BE2C (cell line): ENCODE data around the gene MTRF1.
A peak's percentile ranks its signal among the peaks of the same experiment; 100 is the strongest.

Source experiments
- DNase-seq: peaks from one replicate; pipeline ENCODE4 v3.0.0-alpha.2; 2020
- H3K27me3 ChIP-seq: fragments of 250-450 bp; sonication (Bioruptor Pico); 2 replicates; pipeline ENCODE4 v1.5.1; 2020; ENCODE audit warnings: mild to moderate bottlenecking
- H3K36me3 ChIP-seq: fragments of 250-450 bp; sonication (Bioruptor Pico); 2 replicates; pipeline ENCODE4 v1.5.1; 2020; ENCODE audit warnings: mild to moderate bottlenecking
- H3K4me1 ChIP-seq: fragments of 250-450 bp; sonication (Bioruptor Pico); 2 replicates; pipeline ENCODE4 v1.5.1; 2020
- H3K4me3 ChIP-seq: 2 replicates; pipeline ENCODE4 v1.5.1; 2011; ENCODE audit warnings: low read depth, low read length
- H3K9me3 ChIP-seq: fragments of 250-450 bp; sonication (Bioruptor Pico); 2 replicates; pipeline ENCODE4 v1.5.1; 2020
- TF ChIP-seq, protein P1 (sequence below): IDR thresholded peaks from 2 replicates; pipeline ENCODE4 v1.5.1; 2012; ENCODE audit warnings: mild to moderate bottlenecking, low read depth, low read length

MTRF1 gene

GRCh38 chr13:41232578-41233480 lies 30.5 kb downstream of the MTRF1 start:
- TF ChIP-seq, protein P1, sequence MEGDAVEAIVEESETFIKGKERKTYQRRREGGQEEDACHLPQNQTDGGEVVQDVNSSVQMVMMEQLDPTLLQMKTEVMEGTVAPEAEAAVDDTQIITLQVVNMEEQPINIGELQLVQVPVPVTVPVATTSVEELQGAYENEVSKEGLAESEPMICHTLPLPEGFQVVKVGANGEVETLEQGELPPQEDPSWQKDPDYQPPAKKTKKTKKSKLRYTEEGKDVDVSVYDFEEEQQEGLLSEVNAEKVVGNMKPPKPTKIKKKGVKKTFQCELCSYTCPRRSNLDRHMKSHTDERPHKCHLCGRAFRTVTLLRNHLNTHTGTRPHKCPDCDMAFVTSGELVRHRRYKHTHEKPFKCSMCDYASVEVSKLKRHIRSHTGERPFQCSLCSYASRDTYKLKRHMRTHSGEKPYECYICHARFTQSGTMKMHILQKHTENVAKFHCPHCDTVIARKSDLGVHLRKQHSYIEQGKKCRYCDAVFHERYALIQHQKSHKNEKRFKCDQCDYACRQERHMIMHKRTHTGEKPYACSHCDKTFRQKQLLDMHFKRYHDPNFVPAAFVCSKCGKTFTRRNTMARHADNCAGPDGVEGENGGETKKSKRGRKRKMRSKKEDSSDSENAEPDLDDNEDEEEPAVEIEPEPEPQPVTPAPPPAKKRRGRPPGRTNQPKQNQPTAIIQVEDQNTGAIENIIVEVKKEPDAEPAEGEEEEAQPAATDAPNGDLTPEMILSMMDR = no peak
- no peaks in the 10 kb centered on the region for H3K36me3 ChIP-seq
- no peaks in the 10 kb centered on the region for H3K4me1 ChIP-seq
- no peak for DNase-seq
- H3K4me3 ChIP-seq = no peak overlapping the region
- H3K9me3 ChIP-seq = no peaks in the 10 kb centered on the region
- H3K27me3 ChIP-seq = no peaks in the 10 kb centered on the region

GRCh38 chr13:41231786-41232185 lies 31.6 kb downstream of the MTRF1 start:
- no peaks in the 10 kb centered on the region for H3K27me3 ChIP-seq
- H3K36me3 ChIP-seq = no peaks in the 10 kb centered on the region
- no peaks in the 10 kb centered on the region for H3K4me1 ChIP-seq
- DNase-seq = peak; percentile 10
- no peaks in the 10 kb centered on the region for H3K9me3 ChIP-seq
- H3K4me3 ChIP-seq = no peak overlapping the region
- TF ChIP-seq, protein P1 = no peak

GRCh38 chr13:41231025-41231677 lies 32.2 kb downstream of the MTRF1 start:
- TF ChIP-seq, protein P1 = no peak
- no peak for DNase-seq
- H3K27me3 ChIP-seq = no peaks in the 10 kb centered on the region
- H3K36me3 ChIP-seq = no peaks in the 10 kb centered on the region
- H3K4me3 ChIP-seq = no peak overlapping the region
- H3K4me1 ChIP-seq = no peaks in the 10 kb centered on the region
- no peaks in the 10 kb centered on the region for H3K9me3 ChIP-seq

- no peaks in the 10 kb centered on the region for H3K9me3 ChIP-seq
- no peak overlapping the region for H3K4me3 ChIP-seq
- no peak for DNase-seq
- H3K36me3 ChIP-seq = no peaks in the 10 kb centered on the region
- TF ChIP-seq, protein P1 = no peak
- no peaks in the 10 kb centered on the region for H3K27me3 ChIP-seq
- H3K4me1 ChIP-seq = no peaks in the 10 kb centered on the region
Measured at GRCh38 chr13:41229356-41229755, 34.0 kb downstream of the MTRF1 start.

DNA sequence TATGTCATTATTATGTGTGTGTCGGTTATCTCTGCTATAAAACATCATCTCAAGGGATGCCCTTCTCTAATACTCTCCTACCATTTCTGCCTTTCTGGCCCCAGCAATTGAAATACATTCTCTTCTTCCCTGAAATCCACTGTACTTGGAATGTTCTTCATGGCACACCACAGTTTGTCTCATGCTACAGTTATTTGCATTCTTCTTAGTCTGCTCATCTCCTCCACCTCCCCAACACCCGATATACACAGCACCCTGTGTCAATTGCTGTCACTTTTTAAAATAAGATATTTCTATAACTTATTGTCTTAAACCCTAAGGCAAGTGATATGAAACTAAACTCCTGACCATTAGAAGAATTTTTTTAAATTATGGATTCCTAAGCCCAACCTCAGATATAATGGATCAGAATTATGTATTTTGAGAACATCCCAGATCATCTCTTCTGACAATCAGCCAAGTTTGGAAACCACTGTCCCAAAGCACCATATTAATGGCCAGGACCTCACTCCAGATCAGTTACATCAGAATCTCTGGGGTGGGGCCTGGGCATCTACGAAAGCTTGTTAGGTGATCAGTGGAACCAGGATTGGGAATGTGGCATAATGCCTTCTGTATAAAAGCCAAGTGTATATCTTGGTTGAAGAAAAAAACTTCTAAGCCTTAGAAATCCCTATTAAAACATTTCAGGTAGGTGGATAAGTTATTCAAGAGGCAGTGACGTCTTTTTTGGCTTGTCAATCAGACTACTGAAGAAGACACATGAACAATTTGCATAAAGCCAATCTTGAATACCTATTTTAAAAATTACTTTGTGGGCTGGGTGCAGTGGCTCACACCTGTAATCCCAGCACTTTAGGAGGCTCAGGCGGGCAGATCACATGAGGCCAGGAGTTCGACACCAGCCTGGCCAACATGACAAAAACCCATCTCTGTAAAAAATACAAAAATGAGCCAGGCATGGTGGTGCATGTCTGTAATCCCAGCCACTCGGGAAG lies 39.0 kb downstream of the MTRF1 start:
- no peak for DNase-seq
- TF ChIP-seq, protein P1 = no peak
- H3K4me3 ChIP-seq = no peak overlapping the region
- no peaks in the 10 kb centered on the region for H3K27me3 ChIP-seq
- H3K36me3 ChIP-seq = no peaks in the 10 kb centered on the region
- H3K4me1 ChIP-seq = no peaks in the 10 kb centered on the region
- H3K9me3 ChIP-seq = no peaks in the 10 kb centered on the region
